SK-N-SH treated with all-trans-retinoic acid at 6 μM for 48 hours (cell line): ENCODE measurements around the gene NTNG1.

Experiments
- ARNTL ChIP-seq: fragments of 450-650 bp; formaldehyde crosslinking; IDR thresholded peaks from 2 replicates; pipeline ENCODE4 v1.5.0; 2020; ENCODE audit warnings: low read depth, mild to moderate bottlenecking, moderate library complexity, borderline replicate concordance
- PATZ1 ChIP-seq: fragments of 250-450 bp; sonication (Bioruptor Pico); IDR thresholded peaks from 2 replicates; pipeline ENCODE4 v1.8.0; 2020; ENCODE audit warnings: mild to moderate bottlenecking, moderate library complexity, borderline replicate concordance
- RARB ChIP-seq: fragments of 250-450 bp; sonication (Bioruptor Pico); IDR thresholded peaks from 2 replicates; pipeline ENCODE4 v1.8.0; 2021; ENCODE audit warnings: mild to moderate bottlenecking, moderate library complexity
- ZFP3 ChIP-seq: fragments of 250-450 bp; sonication (Bioruptor Pico); IDR thresholded peaks from 2 replicates; pipeline ENCODE4 v1.5.0; 2020; ENCODE audit warnings: mild to moderate bottlenecking, moderate library complexity

GRCh38 chr1:107251083-107251482 lies 110.2 kb downstream of the NTNG1 start:
- TF ChIP-seq PATZ1 (no peak), ARNTL (CRISPR knock-in tag) (no peak), ZFP3 (CRISPR knock-in tag) (no peak), RARB (no peak)
